Activated CD4-positive, alpha-beta T cell treated with anti-CD3 and anti-CD28 coated beads for 36 hours (primary cell): ENCODE results near the gene NKD1. TPM values are rescaled to one million over a fixed set of nuclear protein-coding genes. Genes with fewer than 3 reads are reported as not detected.

Experiments used
- ATAC-seq: fragments of 200-7000 bp; cut with Tn5 transposase; one replicate; pipeline ENCODE4 v1.10.0; 2021; ENCODE audit warnings: mild to moderate bottlenecking, moderate library complexity
- CTCF ChIA-PET: fragments of 350-600 bp; sonication (Branson Sonifier 250); formaldehyde crosslinking; loops from one replicate; lab custom pipeline; 2021; ENCODE audit warnings: antibody characterized with exemption; lab: Charles Lee
- POLR2A ChIA-PET: fragments of 350-600 bp; sonication (Branson Sonifier 250); formaldehyde crosslinking; loops from one replicate; lab custom pipeline; 2021; ENCODE audit warnings: antibody characterized with exemption, inconsistent platforms; lab: Charles Lee
- DNase-seq: peaks from one replicate; pipeline ENCODE4 v3.0.0-alpha.2; 2020
- H3K27ac Mint-ChIP-seq: one replicate; pipeline ENCODE4 v1.8.0; 2021; ENCODE audit warnings: mixed read lengths
- H3K27me3 Mint-ChIP-seq: one replicate; pipeline ENCODE4 v1.8.0; 2021; ENCODE audit warnings: mixed read lengths
- H3K36me3 Mint-ChIP-seq: one replicate; pipeline ENCODE4 v1.8.0; 2021; ENCODE audit warnings: low read depth, mixed read lengths
- H3K4me1 Mint-ChIP-seq: one replicate; pipeline ENCODE4 v1.8.0; 2021; ENCODE audit warnings: mixed read lengths
- H3K4me3 Mint-ChIP-seq: one replicate; pipeline ENCODE4 v1.8.0; 2021; ENCODE audit warnings: mild to moderate bottlenecking, moderate library complexity, mixed read lengths
- H3K9me3 Mint-ChIP-seq: one replicate; pipeline ENCODE4 v1.8.0; 2021; ENCODE audit warnings: low read depth, mixed read lengths
- intact Hi-C, 2 experiments: fragments of 100-400 bp; cut with DNase I in 1 of 2; cut with micrococcal nuclease in 1 of 2; formaldehyde crosslinking; loops; one replicate each; pipeline versions ENCODE4 v1.14.2 to v1.15.1; 2022 to 2024; cut with DNase I, micrococcal nuclease
- total RNA-seq, 2 experiments: library from RNA; stranded (reverse); gene quantifications; one replicate each; pipeline ENCODE4 v1.2.3, GENCODE V29; 2021

The NKD1 gene
- total RNA-seq, 2 experiments from 2014 or later: 1.8 to 3.1 TPM

- DNase-seq (no peak), ATAC-seq (no peak)
- Mint-ChIP-seq H3K36me3 (peaks cover 2% of the 10 kb centered on the region), H3K4me1 (no peaks in the 10 kb centered on the region), H3K27me3 (no peaks in the 10 kb centered on the region), H3K4me3 (no peak overlapping the region), H3K9me3 (peaks cover 13% of the 10 kb centered on the region), H3K27ac (no peak overlapping the region)
- POLR2A ChIA-PET: no interaction called here
- CTCF ChIA-PET: interaction anchor here (0.6 kb wide), 1 partner anchor 147 kb away, joined by 3 read pairs; no protein-coding TSS in a partner anchor
- intact Hi-C loops: no loop called here
These were observed 27.5 kb upstream of the NKD1 start for GRCh38 chr16:50520451-50521245.

GRCh38 chr16:50521246-50521900 is 26.8 kb upstream of the NKD1 start:
- DNase-seq (no peak), ATAC-seq (no peak)
- Mint-ChIP-seq H3K27ac (no peak overlapping the region), H3K27me3 (no peaks in the 10 kb centered on the region), H3K4me1 (no peaks in the 10 kb centered on the region), H3K4me3 (no peak overlapping the region), H3K36me3 (peaks cover 2% of the 10 kb centered on the region), H3K9me3 (peaks cover 9% of the 10 kb centered on the region)
- POLR2A ChIA-PET: no interaction called here
- CTCF ChIA-PET: interaction anchor here (0.6 kb wide), 1 partner anchor 147 kb away, joined by 3 read pairs; no protein-coding TSS in a partner anchor
- intact Hi-C loops: no loop called here

- intact Hi-C loops: no loop called here
- no peak for DNase-seq
- no peak overlapping the region for H3K4me3 Mint-ChIP-seq
- H3K27me3 Mint-ChIP-seq: no peaks in the 10 kb centered on the region
- no peak for ATAC-seq
- no peak overlapping the region for H3K27ac Mint-ChIP-seq
- H3K36me3 Mint-ChIP-seq: no peaks in the 10 kb centered on the region
- H3K4me1 Mint-ChIP-seq: no peaks in the 10 kb centered on the region
- ChIA-PET POLR2A (no interaction called here), CTCF (interaction anchor here (0.5 kb wide), 1 partner anchor 451 kb away, joined by 3 read pairs; no protein-coding TSS in a partner anchor)
- no peaks in the 10 kb centered on the region for H3K9me3 Mint-ChIP-seq
These were observed 25.9 kb upstream of the NKD1 start for GRCh38 chr16:50522324-50522723.

GRCh38 chr16:50523710-50524109 is 24.5 kb upstream of the NKD1 start:
- Mint-ChIP-seq H3K36me3 (no peaks in the 10 kb centered on the region), H3K4me1 (no peaks in the 10 kb centered on the region), H3K27me3 (no peaks in the 10 kb centered on the region), H3K27ac (no peak overlapping the region), H3K4me3 (no peak overlapping the region), H3K9me3 (no peaks in the 10 kb centered on the region)
- intact Hi-C loops: no loop called here
- ATAC-seq: no peak
- no peak for DNase-seq
- ChIA-PET POLR2A (no interaction called here), CTCF (no interaction called here)

- intact Hi-C loops: no loop called here
- CTCF ChIA-PET: interaction anchor here (0.7 to 1.3 kb wide), 3 partner anchors 14 to 138 kb away, joined by 3 read pairs; no protein-coding TSS in a partner anchor
- Mint-ChIP-seq H3K27ac (no peak overlapping the region), H3K27me3 (no peaks in the 10 kb centered on the region), H3K4me3 (no peak overlapping the region), H3K9me3 (peaks cover 8% of the 10 kb centered on the region), H3K4me1 (no peaks in the 10 kb centered on the region), H3K36me3 (no peaks in the 10 kb centered on the region)
- POLR2A ChIA-PET: no interaction called here
- DNase-seq: no peak
- no peak for ATAC-seq
These were observed 22.9 kb upstream of the NKD1 start for GRCh38 chr16:50525262-50525661.

GRCh38 chr16:50525716-50526115 is 22.5 kb upstream of the NKD1 start:
- DNase-seq (no peak), ATAC-seq (no peak)
- intact Hi-C loops: no loop called here
- no peak overlapping the region for H3K4me3 Mint-ChIP-seq
- POLR2A ChIA-PET: no interaction called here
- peaks cover 10% of the 10 kb centered on the region for H3K9me3 Mint-ChIP-seq
- no peaks in the 10 kb centered on the region for H3K36me3 Mint-ChIP-seq
- H3K27me3 Mint-ChIP-seq: no peaks in the 10 kb centered on the region
- CTCF ChIA-PET: interaction anchor here (0.7 to 1.3 kb wide), 2 partner anchors 14 to 139 kb away, joined by 3 read pairs; no protein-coding TSS in a partner anchor
- H3K27ac Mint-ChIP-seq: no peak overlapping the region
- no peaks in the 10 kb centered on the region for H3K4me1 Mint-ChIP-seq

- CTCF ChIA-PET: no interaction called here
- Mint-ChIP-seq H3K4me1 (no peaks in the 10 kb centered on the region), H3K4me3 (no peak overlapping the region), H3K27ac (no peak overlapping the region), H3K27me3 (no peaks in the 10 kb centered on the region), H3K36me3 (no peaks in the 10 kb centered on the region), H3K9me3 (peaks cover 10% of the 10 kb centered on the region)
- ATAC-seq (no peak), DNase-seq (no peak)
- POLR2A ChIA-PET: no interaction called here
- intact Hi-C loops: no loop called here
These were observed 21.9 kb upstream of the NKD1 start for GRCh38 chr16:50526249-50526648.

GRCh38 chr16:50526796-50527195 is 21.4 kb upstream of the NKD1 start:
- POLR2A ChIA-PET: no interaction called here
- Mint-ChIP-seq H3K27ac (no peak overlapping the region), H3K36me3 (no peaks in the 10 kb centered on the region), H3K27me3 (no peaks in the 10 kb centered on the region), H3K4me1 (no peaks in the 10 kb centered on the region), H3K4me3 (no peak overlapping the region), H3K9me3 (peaks cover 10% of the 10 kb centered on the region)
- DNase-seq: no peak
- no peak for ATAC-seq
- intact Hi-C loops: no loop called here
- CTCF ChIA-PET: interaction anchor here (0.6 kb wide), 1 partner anchor 8 kb away, joined by 3 read pairs; no protein-coding TSS in a partner anchor

GRCh38 chr16:50528820-50529219 is 19.4 kb upstream of the NKD1 start:
- H3K27me3 Mint-ChIP-seq: no peaks in the 10 kb centered on the region
- H3K27ac Mint-ChIP-seq: no peak overlapping the region
- H3K4me3 Mint-ChIP-seq: no peak overlapping the region
- peaks cover 10% of the 10 kb centered on the region for H3K9me3 Mint-ChIP-seq
- no peak for DNase-seq
- H3K36me3 Mint-ChIP-seq: no peaks in the 10 kb centered on the region
- no peak for ATAC-seq
- intact Hi-C loops: no loop called here
- CTCF ChIA-PET: interaction anchor here (0.9 kb wide), 1 partner anchor 209 kb away, joined by 3 read pairs; no protein-coding TSS in a partner anchor
- POLR2A ChIA-PET: no interaction called here
- no peaks in the 10 kb centered on the region for H3K4me1 Mint-ChIP-seq

GRCh38 chr16:50529334-50529733 is 18.9 kb upstream of the NKD1 start:
- Mint-ChIP-seq H3K27me3 (no peaks in the 10 kb centered on the region), H3K9me3 (peaks cover 10% of the 10 kb centered on the region), H3K4me1 (no peaks in the 10 kb centered on the region), H3K4me3 (no peak overlapping the region), H3K27ac (no peak overlapping the region), H3K36me3 (no peaks in the 10 kb centered on the region)
- POLR2A ChIA-PET: no interaction called here
- DNase-seq (no peak), ATAC-seq (no peak)
- CTCF ChIA-PET: interaction anchor here (0.9 kb wide), 1 partner anchor 209 kb away, joined by 3 read pairs; no protein-coding TSS in a partner anchor
- intact Hi-C loops: no loop called here

- no peak overlapping the region for H3K4me3 Mint-ChIP-seq
- ATAC-seq (no peak), DNase-seq (no peak)
- H3K9me3 Mint-ChIP-seq: peaks cover 10% of the 10 kb centered on the region
- ChIA-PET POLR2A (no interaction called here), CTCF (interaction anchor here (0.6 to 1.5 kb wide), 2 partner anchors 63 to 134 kb away, joined by 3 to 4 read pairs; no protein-coding TSS in a partner anchor)
- intact Hi-C loops: no loop called here
- H3K27ac Mint-ChIP-seq: no peak overlapping the region
- no peaks in the 10 kb centered on the region for H3K4me1 Mint-ChIP-seq
- no peaks in the 10 kb centered on the region for H3K27me3 Mint-ChIP-seq
- H3K36me3 Mint-ChIP-seq: no peaks in the 10 kb centered on the region
These were observed 17.6 kb upstream of the NKD1 start for GRCh38 chr16:50530277-50531236.
